HG03196 (cell line): ENCODE data around the gene NELL1.

Experiments used
- ATAC-seq: cut with Tn5 transposase; IDR thresholded peaks from one replicate; pipeline ENCODE4 v1.9.1; 2021; ENCODE audit not compliant: unreplicated experiment

Gene NELL1

DNA sequence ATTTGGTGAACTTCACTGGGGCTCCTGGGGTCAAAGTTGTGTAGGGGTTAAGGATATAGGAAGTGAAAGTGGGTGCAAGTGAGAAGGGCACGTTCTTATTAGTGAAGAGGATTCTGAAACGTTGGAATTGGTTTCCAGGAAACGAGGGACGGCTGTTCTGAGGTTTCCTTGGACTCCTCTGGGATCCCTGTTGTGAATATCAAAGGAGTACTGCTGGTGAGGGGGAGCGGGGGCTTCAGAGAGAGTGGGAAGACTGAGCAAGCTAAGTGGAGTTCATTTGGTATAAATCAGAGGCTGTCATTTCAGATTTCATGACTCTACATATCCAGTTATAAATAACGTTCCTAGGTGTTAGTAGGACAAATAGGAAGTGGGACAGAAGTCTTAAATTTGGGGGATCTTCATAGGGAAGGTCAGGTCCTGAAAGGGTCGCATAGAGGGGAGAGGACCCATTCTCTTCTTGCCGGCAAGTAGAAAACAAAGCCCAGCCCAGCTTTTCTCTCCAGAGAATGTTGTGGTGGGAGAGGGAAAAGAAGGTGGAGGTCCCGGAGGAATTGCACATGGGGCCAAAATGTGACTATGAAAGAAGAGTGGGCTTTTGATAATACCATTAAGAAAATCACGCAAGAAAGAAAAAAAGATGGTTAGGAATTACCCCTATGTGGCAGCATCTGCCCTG, 1.1 kb upstream of the NELL1 start:
- no peak for ATAC-seq

DNA sequence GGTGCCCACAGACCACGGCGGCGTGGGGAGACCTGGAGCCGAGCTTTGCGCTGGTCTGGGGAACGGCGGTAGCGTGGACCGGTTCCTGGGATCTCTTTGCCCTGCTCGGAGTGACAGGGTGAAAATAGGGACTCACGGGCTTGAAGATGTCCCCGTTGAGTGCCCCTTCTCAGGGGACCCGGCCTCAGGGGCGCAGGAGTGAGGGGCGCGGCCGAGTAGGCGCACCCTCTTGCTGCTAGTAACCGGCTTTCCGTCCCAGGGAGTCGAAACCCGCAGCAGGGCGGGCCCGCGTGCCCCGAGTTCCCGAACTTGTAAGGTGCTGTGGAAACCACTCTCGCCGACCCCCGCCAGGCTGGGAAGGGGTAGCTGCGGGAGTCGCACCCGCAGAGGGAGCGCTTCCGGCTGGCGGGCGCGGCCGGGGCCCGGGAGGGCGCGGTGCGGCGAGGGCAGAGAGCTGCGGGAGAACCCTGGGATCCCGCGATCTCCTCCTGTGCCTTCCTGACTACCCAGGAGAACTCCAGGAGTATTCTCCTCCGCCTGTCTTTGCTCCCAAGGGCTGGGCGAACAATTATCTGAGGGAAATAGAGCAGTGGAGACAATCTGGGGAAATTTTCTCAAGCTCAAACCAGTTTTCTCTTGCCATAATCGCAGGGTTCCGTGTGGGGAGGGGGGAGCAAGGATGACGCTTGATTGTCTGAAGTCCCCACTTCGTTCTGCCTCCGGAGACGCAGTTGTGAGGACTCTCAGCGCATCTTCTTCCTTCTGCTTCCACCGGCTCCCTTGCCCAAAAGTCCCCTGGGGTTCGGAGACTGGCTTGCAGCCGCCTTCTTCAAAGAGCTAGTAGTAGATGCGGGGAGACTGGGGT, 666 bp downstream of the NELL1 start:
- ATAC-seq = no peak

DNA sequence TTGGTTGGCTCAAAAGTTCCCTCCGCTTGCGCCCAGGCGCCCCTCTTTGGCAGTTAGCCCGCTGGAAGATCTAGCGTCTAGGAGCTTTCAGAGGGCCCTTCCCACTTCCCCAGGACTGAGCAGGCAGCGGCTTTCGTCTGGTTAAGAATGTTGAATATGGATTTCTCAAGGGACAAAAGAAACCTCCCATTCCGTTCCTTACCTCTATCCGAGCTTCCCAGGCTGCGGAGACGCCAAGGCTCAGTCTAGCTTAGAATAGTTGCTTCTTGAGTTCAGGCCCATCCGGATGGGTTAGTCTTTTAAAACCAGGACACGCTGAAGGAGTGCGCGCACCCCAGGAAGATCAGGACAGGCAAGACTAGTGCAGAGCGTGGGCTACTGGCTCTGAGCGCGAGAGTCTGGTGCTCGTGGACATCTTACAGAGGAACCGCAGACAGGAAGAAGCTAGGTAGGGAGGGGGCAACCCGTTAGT, 1.6 kb downstream of the NELL1 start:
- no peak for ATAC-seq

DNA sequence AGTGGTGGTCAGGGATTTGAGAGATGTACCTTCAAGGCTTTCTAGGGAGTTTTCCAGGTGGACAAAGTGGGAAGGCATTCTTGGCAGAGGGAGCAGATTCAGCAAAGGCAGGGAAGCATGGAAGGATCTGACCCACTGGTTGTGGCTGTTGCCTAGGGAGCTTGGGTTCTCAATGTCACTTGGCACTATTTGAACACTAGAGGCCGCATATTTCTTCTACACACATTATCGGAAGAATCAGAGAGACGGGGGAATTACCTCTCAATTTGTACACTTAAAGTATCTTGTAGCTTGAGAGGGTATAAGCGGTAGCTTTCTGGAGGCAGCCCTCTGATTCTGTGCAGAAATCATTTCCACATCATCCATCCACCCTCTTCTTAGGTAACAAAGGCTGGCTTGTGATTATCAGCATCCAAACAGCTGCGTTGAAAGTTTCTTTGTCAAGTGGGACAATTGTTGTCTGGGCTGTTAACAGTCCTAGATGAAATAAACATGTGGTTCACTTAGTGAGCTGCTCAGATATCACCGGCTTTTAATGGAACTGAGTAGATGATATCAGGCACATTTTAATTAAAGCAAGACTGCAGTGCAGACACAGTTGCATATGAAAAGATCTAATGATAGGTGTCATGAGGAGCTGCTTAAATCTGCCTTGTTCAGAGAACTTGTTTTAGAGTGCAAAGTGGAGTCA, 2.6 kb downstream of the NELL1 start:
- ATAC-seq = no peak

DNA sequence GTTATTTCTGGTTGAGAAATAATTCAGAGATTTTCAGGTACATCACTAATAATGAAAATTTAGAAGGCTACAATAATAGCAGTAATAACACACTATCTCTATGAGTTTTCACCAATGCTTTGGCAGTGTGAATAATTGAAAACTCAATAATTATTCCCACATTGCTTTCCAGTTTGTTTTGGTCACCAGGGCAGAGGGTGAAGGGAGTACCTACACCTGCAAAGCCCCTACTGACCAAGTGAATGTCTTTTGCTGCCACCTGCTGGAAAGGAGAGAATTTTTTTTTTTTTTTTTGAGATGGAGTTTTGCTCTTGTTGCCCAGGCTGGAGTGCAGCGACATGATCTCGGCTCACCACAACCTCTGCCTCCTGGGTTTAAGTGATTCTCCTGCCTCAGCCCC, 3.2 kb downstream of the NELL1 start:
- no peak for ATAC-seq

DNA sequence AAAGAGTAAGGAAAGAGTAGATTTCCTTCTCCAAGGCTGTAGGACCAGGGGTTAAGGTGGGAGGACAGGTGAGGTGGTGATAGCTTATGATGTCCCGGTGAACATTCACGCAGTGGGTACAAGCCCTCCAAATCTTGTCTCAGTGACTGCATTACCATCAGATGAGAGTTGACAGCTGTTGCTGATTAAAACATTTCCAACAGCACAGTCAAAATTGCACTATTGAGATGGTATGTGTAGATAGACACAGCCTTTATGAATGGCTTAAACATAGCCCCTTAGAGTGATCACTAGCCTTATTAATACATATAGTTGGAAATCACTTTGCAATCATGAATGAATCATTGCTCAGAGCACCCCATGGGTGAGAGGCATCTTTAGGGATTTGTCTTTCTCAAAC, 7.3 kb downstream of the NELL1 start:
- no peak for ATAC-seq

DNA sequence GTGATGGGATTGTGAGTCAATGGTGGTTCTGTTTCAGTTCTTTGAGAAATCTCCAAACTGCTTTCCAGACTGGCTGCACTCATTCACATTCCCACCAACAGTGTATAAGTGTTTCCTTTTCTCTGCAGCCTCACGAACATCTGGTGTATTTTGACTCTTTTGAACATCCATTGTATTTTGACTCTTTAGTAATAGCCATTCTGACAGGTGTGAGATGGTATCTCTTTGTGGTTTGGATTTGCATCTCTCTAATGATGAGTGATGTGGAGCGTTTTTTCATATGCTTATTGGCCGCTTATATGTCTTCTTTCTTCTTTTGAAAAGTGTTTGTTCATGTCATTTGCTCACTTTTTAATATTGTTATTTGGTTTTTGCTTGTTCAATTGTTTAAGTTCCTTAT, 19.4 kb downstream of the NELL1 start:
- no peak for ATAC-seq

DNA sequence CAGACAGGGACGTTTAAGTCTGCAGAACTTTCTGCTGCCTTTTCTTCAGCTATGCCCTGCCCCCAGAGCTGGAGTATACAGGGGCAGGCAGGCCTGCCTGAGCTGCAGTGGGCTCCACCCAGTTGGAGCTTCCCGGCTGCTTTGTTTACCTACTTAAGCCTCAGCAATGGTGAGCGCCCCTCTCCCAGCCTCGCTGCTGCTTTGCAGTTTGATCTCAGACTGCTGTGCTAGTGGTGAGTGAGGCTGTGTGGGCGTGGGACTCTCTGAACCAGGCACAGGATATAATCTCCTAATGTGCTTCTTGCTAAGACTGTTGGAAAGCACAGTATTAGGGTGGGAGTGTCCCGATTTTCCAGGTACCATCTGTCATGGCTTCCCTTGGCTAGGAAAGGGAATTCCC, 38.5 kb downstream of the NELL1 start:
- no peak for ATAC-seq

DNA sequence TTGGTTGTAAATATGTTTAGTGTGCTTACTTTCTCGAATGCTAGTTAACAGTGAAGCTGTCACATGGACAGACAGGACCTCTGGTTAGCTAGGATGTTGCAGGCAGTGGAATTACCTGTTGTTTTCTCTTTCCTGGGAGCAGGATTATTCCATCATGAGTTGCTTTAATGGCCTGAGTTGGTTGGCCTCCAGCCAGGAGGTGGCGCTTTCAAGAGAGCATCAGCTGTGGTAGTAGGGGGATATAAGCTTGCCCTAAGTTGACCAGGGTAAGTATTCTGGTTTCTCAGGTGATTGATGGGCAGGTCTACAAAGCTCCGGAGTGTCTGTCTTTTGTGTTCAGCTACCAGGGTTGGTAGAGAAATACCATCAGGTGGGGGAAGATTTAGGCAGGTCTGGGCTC, 43.5 kb downstream of the NELL1 start:
- ATAC-seq = no peak

DNA sequence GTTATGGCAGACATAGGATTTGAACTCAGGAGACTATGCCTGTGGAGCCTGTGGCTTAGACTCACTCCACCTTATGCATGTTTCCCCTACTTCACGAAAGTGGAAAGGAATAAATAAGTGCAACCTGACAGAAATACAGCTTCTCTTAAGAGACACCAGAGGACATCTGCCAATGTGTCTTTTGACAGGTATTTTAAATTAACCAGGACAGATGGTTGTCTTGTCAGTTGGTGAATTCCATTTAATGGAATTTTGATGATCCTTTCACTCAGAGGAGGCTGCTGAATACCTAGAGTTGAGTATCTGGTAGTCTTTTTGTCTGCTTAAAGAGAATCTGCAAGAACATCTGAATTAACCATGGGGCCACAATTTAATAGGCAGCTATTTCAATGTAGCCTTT, 46.1 kb downstream of the NELL1 start:
- ATAC-seq = no peak

DNA sequence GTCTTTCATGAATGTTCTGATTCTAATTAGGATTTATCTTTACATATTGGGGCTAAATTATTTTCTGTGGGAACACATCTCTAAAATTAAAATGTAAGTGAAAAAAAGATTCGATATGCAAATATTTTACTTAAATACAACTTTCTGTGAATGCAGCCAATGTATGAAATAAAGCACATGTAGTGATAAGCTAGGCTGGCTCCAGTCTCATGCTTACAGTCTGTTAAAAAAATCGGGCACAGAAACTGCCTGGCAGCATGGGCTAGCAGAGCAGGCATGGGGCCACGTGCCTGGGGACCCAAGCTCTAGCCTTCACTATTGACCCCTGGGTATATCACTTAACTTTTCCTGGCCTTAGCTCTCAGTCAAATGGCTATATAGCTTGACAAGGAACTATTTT, 46.5 kb downstream of the NELL1 start:
- ATAC-seq = no peak

DNA sequence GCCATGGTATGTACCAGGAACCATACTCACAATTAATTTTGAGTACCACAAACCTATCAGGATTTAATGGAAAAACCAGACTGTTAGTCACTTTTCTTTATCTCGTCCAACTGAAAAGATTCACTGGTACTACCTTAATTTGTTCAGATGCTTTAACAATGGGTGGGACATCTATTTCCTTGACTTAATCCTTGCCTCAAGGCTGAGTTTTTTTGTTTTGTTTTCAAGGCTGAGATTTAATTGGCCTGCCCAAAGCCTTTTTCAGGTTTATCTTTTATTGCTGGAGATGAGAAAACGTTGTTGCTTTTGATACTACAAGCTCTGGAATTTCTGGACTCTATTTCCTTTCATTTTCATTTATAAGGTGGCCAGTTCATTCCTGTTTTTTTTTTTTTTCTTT, 50.4 kb downstream of the NELL1 start:
- no peak for ATAC-seq

DNA sequence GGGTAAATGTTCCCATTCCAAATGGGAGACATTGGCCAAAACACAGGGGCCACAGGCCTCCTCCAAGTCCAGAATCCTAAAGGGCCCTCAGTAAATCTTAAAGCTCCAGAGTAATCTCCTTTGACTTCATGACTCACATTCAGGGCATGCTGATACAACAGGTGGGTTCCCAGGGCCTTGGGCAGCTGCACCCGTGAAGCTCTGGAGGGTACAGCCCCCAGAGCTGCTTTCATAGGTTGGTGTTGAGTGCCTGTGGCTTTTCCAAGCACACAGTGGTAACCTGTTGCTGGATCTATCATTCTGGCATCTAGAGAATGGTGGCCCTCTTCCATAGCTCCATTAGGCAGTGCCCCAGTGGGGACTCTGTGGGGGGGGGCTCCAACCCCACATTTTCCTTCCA, 54.0 kb downstream of the NELL1 start:
- ATAC-seq = no peak

DNA sequence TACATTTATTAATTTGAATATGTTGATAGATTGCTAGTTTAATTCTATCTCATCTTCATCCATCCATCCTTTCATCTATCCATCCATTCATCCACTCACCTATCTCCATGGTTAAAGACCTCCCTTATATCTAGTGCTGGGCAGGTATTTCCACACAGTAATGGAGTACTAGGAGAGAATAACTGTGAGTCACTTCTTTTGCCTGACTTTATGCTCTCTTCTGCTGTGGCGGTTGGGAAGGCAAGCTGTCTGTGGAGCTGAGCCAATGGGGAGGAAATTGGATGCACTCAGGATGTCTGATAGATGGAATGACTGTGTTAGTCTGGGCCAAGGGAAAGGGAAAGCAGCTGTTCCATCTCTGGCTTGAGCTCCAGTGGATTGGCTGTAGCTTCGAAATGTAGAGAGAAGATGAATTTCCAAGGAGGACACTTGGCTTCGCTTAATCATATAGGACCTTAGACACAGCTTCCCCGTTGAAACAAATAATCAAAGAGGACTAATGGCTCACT, 60.3 kb downstream of the NELL1 start:
- ATAC-seq = no peak

DNA sequence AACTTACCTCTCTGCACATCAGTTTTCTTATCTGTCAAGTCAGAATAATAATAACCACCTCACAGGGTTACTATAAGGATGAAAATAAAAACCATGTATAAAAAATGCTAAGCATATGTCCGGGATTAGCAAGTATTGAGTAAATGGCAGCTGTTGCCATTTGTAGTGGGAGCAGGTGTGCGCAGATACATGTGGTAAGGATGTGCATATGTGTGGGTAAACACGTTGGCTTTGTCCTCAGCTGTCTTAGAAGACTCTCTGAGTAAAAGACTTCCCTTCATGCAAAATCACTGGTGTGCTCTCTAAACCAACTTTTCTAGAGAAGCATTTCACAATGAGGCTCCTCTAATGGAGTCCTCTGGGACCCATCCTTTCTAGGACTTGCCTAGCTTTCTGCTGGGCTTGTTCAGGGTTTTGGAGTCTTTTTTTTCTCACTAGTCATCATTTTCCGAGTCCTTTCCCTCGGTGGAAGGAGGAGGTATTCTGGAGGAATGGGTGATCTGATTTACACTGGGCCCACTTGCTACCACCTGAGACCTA, 62.4 kb downstream of the NELL1 start:
- ATAC-seq = no peak

DNA sequence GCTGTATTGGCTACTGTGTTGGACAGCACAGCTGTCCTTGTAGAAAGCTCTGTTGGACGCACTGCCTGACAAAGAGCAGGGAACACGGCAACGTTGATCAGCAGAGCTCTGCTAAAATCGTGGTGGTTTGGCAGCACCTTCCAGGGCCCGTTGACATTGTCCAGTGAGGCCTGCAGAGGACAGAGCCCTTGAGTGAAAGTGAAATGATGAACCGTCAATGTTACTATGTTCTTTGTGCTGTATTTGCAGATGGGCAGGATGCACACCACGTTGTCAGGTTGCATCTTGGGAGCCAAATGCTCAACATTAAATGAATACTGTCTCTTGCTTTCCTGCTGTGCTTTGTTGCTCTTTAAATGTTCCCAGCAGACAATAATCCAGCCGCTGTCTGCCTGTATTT, 69.7 kb downstream of the NELL1 start:
- no peak for ATAC-seq

DNA sequence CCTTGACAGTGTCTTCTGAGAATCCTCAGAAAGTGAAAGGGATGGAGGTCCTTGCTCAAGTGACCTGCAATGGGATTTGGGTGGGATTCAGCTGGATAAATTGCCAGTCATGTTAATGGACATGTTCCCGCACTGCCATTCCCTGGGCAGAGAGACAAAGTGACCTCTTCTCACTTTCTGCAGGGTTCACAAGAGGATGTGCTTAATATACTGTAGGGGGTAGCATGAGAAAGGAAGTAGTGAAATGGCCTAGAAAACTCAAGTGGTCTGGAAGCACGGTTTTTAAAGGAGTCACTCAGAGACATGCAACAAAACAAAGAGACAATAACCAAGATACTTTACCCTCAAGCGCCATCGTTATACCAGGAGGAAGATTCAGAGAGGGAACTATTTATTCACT, 70.2 kb downstream of the NELL1 start:
- no peak for ATAC-seq

DNA sequence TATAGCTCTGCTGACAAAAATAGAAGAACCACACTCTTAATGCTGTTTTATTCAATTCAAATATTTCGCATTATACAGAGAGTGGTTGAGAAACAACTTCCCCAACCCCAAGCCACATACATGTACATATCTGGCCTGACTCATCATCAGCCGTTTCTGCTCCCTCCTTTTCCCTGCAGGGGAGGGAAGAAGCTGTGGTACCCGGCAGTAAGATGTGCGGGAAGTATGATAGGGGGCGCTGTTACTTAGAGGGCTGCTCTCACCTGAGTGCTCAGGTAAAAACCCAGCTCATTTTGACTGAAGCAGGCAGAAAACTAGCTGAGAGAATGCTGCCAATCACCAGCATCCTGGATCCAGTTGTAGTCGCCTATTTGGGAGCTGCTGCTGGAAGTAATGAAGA, 85.5 kb downstream of the NELL1 start:
- ATAC-seq = no peak

DNA sequence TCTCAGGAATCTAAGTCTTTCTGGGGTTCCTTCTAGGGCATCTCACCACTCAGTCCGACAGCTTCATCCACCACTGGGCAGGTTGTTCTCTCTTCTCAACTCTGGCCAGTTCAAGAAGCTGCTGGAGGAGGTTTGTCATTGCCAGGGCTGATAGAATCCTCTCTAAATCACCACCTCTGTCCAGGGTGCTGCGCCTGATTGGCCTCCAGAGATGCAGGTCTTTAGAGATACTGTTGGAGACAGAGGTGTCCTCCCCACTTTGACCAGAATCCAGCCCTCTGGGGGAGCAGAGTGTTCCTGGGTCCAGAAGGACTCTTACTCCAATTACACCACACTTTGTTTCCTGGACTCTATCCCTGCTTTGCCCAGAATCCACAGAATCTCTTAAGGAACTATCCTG, 90.2 kb downstream of the NELL1 start:
- no peak for ATAC-seq

DNA sequence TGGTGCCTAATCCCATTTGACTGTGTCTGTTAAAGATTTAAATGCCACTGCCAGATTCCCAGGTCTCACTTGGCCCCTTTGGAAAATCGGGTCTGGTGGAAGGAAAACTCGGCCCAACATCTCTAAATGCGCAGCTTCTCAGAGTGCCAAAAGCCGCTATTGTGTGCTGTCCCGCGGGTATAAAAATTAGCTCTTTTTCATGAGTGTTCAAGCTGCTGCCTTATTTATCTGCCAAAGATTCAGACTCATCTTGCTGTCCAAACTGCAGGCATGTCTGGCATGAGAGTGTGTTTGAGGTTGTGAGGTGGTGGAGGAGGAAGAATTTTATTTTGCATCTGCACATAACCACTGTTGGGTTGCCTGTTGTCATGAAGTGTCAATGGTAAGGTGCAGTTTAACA, 91.4 kb downstream of the NELL1 start:
- no peak for ATAC-seq

DNA sequence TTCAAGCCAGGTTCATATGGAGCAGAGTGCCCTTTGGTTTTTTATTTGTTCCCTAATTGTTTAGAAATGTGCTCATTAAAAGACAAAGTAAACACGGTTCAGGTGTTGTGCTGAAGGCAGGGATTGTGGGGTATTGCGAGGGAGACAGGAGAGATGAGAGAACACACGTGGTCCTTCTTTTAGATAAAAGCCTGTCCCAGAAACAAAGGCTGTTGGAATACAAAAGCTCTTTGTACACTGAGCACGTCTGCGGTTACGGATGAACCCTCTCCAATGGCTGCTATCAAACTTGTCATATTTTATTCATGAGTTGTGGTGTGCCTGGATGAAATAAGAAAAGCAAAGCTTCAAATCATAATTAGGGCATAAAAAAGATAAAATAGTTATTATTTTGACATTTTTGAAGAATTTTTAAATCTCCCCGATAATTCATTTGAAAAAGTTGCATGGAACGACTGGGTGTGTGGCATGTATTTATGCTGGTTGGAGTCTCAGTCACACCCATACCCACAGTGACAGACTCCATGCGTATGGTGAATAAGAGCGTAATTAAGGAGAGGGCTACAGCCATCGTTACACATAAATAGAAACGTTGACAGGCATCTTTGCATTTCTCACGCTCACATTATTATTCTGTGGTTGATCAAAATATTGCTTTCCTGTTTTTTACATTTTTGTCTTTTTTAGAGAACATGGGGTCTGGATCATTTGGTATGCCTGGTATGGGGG, 92.9 kb downstream of the NELL1 start:
- ATAC-seq = no peak
